Measurements from ENCODE around the gene TMEM161B. TPM values are rescaled to one million over a fixed set of nuclear protein-coding genes. Genes with fewer than 3 reads are reported as not detected.

Gene TMEM161B
- total and polyA plus RNA-seq, 2 donors (not counting 3 experiments of a cell fraction or from before 2014, with no cell fraction given), result 5.3 to 11.6 TPM

DNA sequence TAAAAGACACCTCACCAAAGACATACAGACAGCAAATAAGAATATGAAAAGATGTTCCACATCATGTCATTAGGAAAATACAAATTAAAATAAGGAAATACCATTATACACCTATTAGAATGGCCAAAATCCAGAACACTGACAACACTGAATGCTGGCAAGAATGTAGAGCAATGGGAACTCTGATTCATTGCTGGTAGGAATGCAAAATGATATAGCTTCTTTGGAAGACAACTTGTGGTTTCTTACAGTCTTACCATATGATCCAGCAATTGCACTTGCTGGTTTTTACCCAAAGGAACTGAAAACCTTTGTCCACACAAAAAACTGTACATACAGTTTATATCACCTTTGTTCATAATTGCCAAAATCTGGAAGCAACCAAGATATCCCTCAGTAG, 6.5 kb downstream of the TMEM161B start:
- Histone ChIP-seq H3K9ac (replicated peaks; ENCODE audit: extremely low read depth, insufficient read depth, low read length) (no peak overlapping the region), H3K4me3 (replicated peaks in 1 of 3; ENCODE audit: insufficient read depth in 1 of 3, low read depth in 1 of 3, low read length in 3 of 3) (no peak overlapping the region), H2AFZ (ENCODE audit: low read depth, low read length) (no peak overlapping the region), H3K9me1 (replicated peaks; ENCODE audit: control insufficient read depth, extremely low read depth, insufficient read depth, low read length) (no peaks in the 10 kb centered on the region), H3K4me2 (ENCODE audit: insufficient read depth, low read length) (no peak overlapping the region), H3K79me2 (ENCODE audit: control insufficient read depth, insufficient read depth, low read length) (peaks cover 76% of the 10 kb centered on the region), H3K9me3 (replicated peaks; ENCODE audit: control insufficient read depth, insufficient read depth, low read length) (no peaks in the 10 kb centered on the region), H3K27ac (ENCODE audit: insufficient read depth, low read depth, low read length) (no peak overlapping the region), H3K4me1 (ENCODE audit: control insufficient read depth, extremely low read depth, insufficient read depth, low read length) (no peaks in the 10 kb centered on the region), H3K36me3 (ENCODE audit: control insufficient read depth in 2 of 2, extremely low read depth in 1 of 2, insufficient read depth in 2 of 2, low read length in 2 of 2) (peaks cover 0 to 2% of the 10 kb centered on the region in 2 experiments), H4K20me1 (replicated peaks; ENCODE audit: control insufficient read depth, extremely low read depth, insufficient read depth, low read length) (peaks cover 4% of the 10 kb centered on the region), H3K27me3 (ENCODE audit: control insufficient read depth in 2 of 2, insufficient read depth in 2 of 2, low read length in 2 of 2) (no peaks in the 10 kb centered on the region)
- FAIRE-seq, result no peak
- ChIA-PET POLR2A (no interaction called here), CTCF (interaction anchor here (0.7 kb wide), 1 partner anchor 856 kb away, joined by 3 read pairs; no protein-coding TSS in a partner anchor)
- no peak for DNase-seq (ENCODE audit: low read depth, low spot score)
- TF ChIP-seq FOS (IDR thresholded peaks at IDR 0.05; ENCODE audit: borderline replicate concordance, insufficient read depth, low read length), result no peak
- TF ChIP-seq MAX (IDR thresholded peaks at IDR 0.05; ENCODE audit: insufficient read depth, insufficient read length), result no peak
- TF ChIP-seq EZH2 (IDR thresholded peaks at IDR 0.05; ENCODE audit: borderline replicate concordance, low read depth, low read length, severe bottlenecking), result no peak
- no peak for TF ChIP-seq JUN (IDR thresholded peaks at IDR 0.05; ENCODE audit: borderline replicate concordance, insufficient read depth, insufficient read length, low read depth)
- TF ChIP-seq MYC (IDR thresholded peaks at IDR 0.05; ENCODE audit: low read depth, low read length), result no peak
- TF ChIP-seq GATA2 (IDR thresholded peaks at IDR 0.05; ENCODE audit: insufficient read depth, insufficient read length, low read depth, low read length), result no peak
- intact Hi-C loops (cut with micrococcal nuclease) (loop anchor here (10.0 kb wide), 1 partner anchor 413 kb away; no protein-coding TSS in a partner anchor), dilution Hi-C loops (cut with MboI; ENCODE audit: extremely low pct_ligation_motif_present, low sequenced_read_pairs) (no loop called here)
- no TSS peak for BruUV-seq (replicated peaks)

DNA sequence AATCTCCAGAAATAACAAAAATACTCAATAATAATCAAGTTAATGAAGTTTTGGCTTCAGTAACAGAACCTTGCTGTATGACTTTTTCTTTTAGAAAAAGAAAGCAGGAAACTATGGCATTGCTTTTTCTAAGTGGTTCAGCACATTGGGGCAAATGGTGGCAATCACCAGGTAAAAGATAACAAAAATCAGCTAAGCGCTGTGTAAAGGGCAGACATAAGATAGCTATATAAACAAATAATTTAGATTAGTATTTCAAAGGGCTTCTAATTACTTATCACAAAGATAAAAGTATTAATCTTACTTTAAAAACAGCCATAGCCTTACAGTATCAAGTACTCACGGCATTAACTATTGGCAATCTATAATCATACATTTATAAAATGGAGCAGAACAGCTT, 10.0 kb downstream of the TMEM161B start:
- no peak overlapping the region for H3K27ac ChIP-seq (ENCODE audit: insufficient read depth, low read depth, low read length)
- dilution Hi-C loops (cut with MboI; ENCODE audit: extremely low pct_ligation_motif_present, low sequenced_read_pairs) (no loop called here), intact Hi-C loops (cut with micrococcal nuclease) (no loop called here)
- POLR2A ChIA-PET, result no interaction called here
- DNase-seq (ENCODE audit: low read depth, low spot score), result no peak
- TF ChIP-seq POLR2AphosphoS5 (IDR thresholded peaks at IDR 0.05; ENCODE audit: insufficient read depth, low read depth, low read length), result no peak
- TF ChIP-seq POLR2A (IDR thresholded peaks at IDR 0.05; ENCODE audit: low read depth, low read length), result no peak
- no peak for TF ChIP-seq MAX (IDR thresholded peaks at IDR 0.05; ENCODE audit: insufficient read depth, insufficient read length)
- H3K79me2 ChIP-seq (ENCODE audit: control insufficient read depth, insufficient read depth, low read length), result peaks cover 72% of the 10 kb centered on the region
- no peaks in the 10 kb centered on the region for H3K36me3 ChIP-seq (ENCODE audit: control insufficient read depth in 2 of 2, extremely low read depth in 1 of 2, insufficient read depth in 2 of 2, low read length in 2 of 2)
- H3K4me1 ChIP-seq (ENCODE audit: control insufficient read depth, extremely low read depth, insufficient read depth, low read length), result no peaks in the 10 kb centered on the region
- H3K27me3 ChIP-seq (ENCODE audit: control insufficient read depth in 2 of 2, insufficient read depth in 2 of 2, low read length in 2 of 2), result no peaks in the 10 kb centered on the region
- no peaks in the 10 kb centered on the region for H3K9me1 ChIP-seq (replicated peaks; ENCODE audit: control insufficient read depth, extremely low read depth, insufficient read depth, low read length)
- no TSS peak for BruUV-seq (replicated peaks)
- FAIRE-seq, result no peak
- peaks cover 4% of the 10 kb centered on the region for H4K20me1 ChIP-seq (replicated peaks; ENCODE audit: control insufficient read depth, extremely low read depth, insufficient read depth, low read length)
- CTCF ChIA-PET, result no interaction called here
- H3K9ac ChIP-seq (replicated peaks; ENCODE audit: extremely low read depth, insufficient read depth, low read length), result no peak overlapping the region
- H3K4me3 ChIP-seq (replicated peaks in 1 of 3; ENCODE audit: insufficient read depth in 1 of 3, low read depth in 1 of 3, low read length in 3 of 3), result no peak overlapping the region
- no peak overlapping the region for H2AFZ ChIP-seq (ENCODE audit: low read depth, low read length)
- no peak overlapping the region for H3K4me2 ChIP-seq (ENCODE audit: insufficient read depth, low read length)
- H3K9me3 ChIP-seq (replicated peaks; ENCODE audit: control insufficient read depth, insufficient read depth, low read length), result no peaks in the 10 kb centered on the region

All from endothelial cell of umbilical vein (primary cell).